ENCODE measurements around the gene BNIP5. TPM values are rescaled to one million over a fixed set of nuclear protein-coding genes. Genes with fewer than 3 reads are reported as not detected.

Gene BNIP5
- total RNA-seq, 3 donors from 2014 or later: under 0.01 TPM; not detected in 2

DNA sequence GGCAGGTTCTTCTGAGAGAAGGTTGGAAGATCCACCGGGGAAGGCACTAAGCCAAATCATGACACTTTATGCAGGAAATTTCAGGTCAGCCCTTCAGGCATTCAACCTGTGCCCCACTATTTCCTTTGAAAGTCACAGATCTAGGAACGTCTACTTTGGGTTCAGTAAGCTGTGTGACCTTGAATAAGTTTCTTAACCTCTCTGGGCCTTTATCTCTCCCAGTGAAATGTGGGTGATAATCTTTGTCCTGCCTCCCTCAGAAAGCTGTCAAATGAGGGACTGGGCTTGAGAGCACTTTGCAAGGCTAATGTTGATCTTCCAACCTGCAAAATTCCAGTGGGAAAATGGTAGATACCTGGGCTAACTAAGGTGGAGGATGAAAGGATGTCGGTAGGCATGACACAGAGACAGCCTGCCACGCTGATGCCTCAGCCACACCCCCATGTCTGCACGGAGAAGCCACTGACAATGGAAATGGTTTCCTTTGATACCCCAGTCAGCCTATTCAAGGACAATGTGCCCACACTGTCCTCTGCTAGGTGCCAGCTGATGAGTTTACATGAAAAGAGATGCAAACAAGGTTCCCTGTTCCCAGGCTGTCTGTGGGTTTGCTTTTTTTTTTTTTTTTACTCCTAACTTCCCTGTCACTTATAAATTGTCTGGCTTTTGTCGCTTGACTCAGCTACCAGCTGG, 9.3 kb downstream of the BNIP5 start:
- Histone ChIP-seq H3K4me1 (no peaks in the 10 kb centered on the region), H3K27ac (no peak overlapping the region), H3K27me3 (no peaks in the 10 kb centered on the region), H3K4me3 (no peak overlapping the region), H3K9me3 (no peaks in the 10 kb centered on the region), H3K36me3 (no peaks in the 10 kb centered on the region)
- no peak for DNase-seq (ENCODE audit: low spot score in 2 of 2)
- TF ChIP-seq, protein P1, sequence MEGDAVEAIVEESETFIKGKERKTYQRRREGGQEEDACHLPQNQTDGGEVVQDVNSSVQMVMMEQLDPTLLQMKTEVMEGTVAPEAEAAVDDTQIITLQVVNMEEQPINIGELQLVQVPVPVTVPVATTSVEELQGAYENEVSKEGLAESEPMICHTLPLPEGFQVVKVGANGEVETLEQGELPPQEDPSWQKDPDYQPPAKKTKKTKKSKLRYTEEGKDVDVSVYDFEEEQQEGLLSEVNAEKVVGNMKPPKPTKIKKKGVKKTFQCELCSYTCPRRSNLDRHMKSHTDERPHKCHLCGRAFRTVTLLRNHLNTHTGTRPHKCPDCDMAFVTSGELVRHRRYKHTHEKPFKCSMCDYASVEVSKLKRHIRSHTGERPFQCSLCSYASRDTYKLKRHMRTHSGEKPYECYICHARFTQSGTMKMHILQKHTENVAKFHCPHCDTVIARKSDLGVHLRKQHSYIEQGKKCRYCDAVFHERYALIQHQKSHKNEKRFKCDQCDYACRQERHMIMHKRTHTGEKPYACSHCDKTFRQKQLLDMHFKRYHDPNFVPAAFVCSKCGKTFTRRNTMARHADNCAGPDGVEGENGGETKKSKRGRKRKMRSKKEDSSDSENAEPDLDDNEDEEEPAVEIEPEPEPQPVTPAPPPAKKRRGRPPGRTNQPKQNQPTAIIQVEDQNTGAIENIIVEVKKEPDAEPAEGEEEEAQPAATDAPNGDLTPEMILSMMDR (IDR thresholded peaks at IDR 0.05): no peak
- TF ChIP-seq POLR2AphosphoS5 (IDR thresholded peaks at IDR 0.05) (no peak), POLR2A (IDR thresholded peaks at IDR 0.05) (no peak)
- intact Hi-C loops (cut with DNase I; ENCODE audit: low total_unique reads): no loop called here

DNA sequence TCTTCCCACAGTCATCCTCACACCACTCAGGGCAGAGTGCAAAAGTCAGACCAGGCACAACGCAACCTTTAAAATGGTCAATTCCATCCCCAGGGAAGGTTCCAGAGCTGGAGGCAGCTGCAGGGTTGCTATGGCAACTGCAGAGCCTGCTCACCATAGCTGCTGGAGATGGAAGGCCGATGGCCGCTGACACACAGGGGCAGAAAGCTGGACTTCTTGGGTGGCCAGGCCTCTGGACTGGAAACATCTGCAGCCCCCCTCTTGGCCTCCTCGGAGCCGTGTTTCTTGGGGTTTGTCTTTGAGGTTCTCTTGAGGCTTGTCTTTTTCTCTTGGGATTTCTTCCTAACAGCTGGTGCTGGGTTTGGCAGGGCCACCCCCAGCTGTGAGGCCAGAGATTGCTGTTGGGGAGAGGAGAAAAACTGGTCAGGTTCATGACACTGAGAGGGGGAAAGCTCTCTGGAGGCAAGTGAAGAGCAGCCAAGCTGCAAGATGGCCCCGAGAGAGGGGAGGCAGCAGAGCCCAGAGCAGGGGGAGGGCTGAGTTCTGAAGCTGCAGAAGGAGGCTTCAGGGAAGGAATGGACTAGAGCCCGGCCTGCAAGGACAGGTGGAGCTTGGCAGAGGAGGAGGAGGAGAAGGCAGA, 10.2 kb downstream of the BNIP5 start:
- Histone ChIP-seq H3K9me3 (no peaks in the 10 kb centered on the region), H3K27me3 (no peaks in the 10 kb centered on the region), H3K4me3 (no peak overlapping the region), H3K4me1 (no peaks in the 10 kb centered on the region), H3K36me3 (no peaks in the 10 kb centered on the region), H3K27ac (no peak overlapping the region)
- DNase-seq (ENCODE audit: low spot score in 2 of 2): no peak
- no peak for TF ChIP-seq POLR2AphosphoS5 (IDR thresholded peaks at IDR 0.05)
- TF ChIP-seq, protein P1 (IDR thresholded peaks at IDR 0.05): no peak
- TF ChIP-seq POLR2A (IDR thresholded peaks at IDR 0.05): no peak
- intact Hi-C loops (cut with DNase I; ENCODE audit: low total_unique reads): no loop called here

DNA sequence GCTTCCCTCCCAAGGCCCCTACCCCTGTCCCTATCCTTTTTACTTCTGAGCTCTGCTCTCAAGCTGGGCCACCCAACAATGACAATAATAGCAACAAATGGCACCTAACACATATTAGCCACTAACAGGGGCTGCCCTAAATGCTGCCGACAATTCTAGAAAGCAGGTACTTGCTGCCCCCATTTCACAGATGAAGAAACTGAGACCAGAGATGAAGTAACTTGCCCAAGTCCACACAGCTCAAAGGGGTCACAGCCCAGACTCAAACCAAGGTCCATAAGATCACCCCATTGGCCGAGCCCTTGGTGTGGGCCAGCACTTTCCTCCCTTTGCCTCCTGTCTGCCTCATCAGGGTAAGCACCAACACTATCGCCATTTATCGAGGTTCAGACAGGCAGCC, 12.0 kb downstream of the BNIP5 start:
- no peaks in the 10 kb centered on the region for H3K9me3 ChIP-seq
- intact Hi-C loops (cut with DNase I; ENCODE audit: low total_unique reads): no loop called here
- H3K4me1 ChIP-seq: no peaks in the 10 kb centered on the region
- DNase-seq (ENCODE audit: low spot score in 2 of 2): no peak
- H3K4me3 ChIP-seq: no peak overlapping the region
- no peaks in the 10 kb centered on the region for H3K27me3 ChIP-seq
- TF ChIP-seq POLR2A (IDR thresholded peaks at IDR 0.05): no peak
- TF ChIP-seq POLR2AphosphoS5 (IDR thresholded peaks at IDR 0.05): no peak
- TF ChIP-seq, protein P1 (IDR thresholded peaks at IDR 0.05): no peak
- H3K36me3 ChIP-seq: no peaks in the 10 kb centered on the region
- H3K27ac ChIP-seq: no peak overlapping the region

DNA sequence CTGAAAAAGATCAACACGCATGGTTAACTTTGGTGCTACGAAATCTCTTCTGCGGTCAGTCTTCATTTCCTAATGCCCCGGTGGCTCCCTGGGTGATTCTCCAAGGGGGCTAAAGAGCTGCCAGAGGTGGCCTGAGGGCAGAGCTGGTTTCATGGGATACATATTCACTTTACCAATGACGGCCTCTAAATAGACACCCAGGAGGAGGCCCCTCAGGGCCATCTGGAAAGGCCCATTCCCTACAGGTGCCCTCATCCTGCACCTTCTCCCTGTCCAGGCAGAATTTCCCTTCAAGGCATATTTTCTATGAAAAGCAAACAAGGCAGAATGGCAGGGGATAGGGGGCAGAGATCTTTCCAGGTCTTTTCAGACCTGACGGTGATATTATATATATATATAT, 12.5 kb downstream of the BNIP5 start:
- Histone ChIP-seq H3K4me3 (no peak overlapping the region), H3K36me3 (no peaks in the 10 kb centered on the region), H3K27me3 (no peaks in the 10 kb centered on the region), H3K4me1 (no peaks in the 10 kb centered on the region), H3K27ac (no peak overlapping the region), H3K9me3 (no peaks in the 10 kb centered on the region)
- intact Hi-C loops (cut with DNase I; ENCODE audit: low total_unique reads): no loop called here
- DNase-seq (ENCODE audit: low spot score in 2 of 2): no peak
- TF ChIP-seq, protein P1 (IDR thresholded peaks at IDR 0.05): no peak
- TF ChIP-seq POLR2A (IDR thresholded peaks at IDR 0.05) (no peak), POLR2AphosphoS5 (IDR thresholded peaks at IDR 0.05) (no peak)

DNA sequence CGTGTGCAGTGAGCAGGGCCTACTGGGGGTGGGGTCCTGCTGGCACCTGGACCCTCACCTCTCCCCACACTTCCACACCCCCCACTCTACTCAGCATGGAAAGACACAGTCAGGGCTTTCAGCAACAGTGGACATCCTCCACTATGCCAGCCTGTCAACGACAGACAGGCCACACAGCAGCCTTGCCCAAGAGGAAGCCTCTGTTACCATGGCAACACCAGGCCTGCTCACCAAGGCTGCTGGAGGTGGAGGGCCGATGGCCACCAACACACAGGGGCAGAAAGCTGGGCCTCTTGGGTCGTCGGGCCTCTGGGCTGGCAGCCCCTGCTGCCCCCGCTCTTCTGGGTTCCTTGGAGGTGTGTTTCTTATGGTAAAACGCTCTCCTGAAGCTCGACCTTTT, 13.6 kb downstream of the BNIP5 start:
- H3K9me3 ChIP-seq: no peaks in the 10 kb centered on the region
- TF ChIP-seq, protein P1 (IDR thresholded peaks at IDR 0.05): no peak
- no peak for TF ChIP-seq POLR2A (IDR thresholded peaks at IDR 0.05)
- TF ChIP-seq POLR2AphosphoS5 (IDR thresholded peaks at IDR 0.05): no peak
- intact Hi-C loops (cut with DNase I; ENCODE audit: low total_unique reads): no loop called here
- H3K4me1 ChIP-seq: no peaks in the 10 kb centered on the region
- H3K27ac ChIP-seq: no peak overlapping the region
- DNase-seq (ENCODE audit: low spot score in 2 of 2): no peak
- H3K4me3 ChIP-seq: no peak overlapping the region
- H3K36me3 ChIP-seq: no peaks in the 10 kb centered on the region
- no peaks in the 10 kb centered on the region for H3K27me3 ChIP-seq
